T-helper 1 cell treated with Interleukin-12 subunit alpha and Interleukin-12 subunit beta and Interleukin-4 antibody, amounts not matched to agents 30 μg/mL and 1 μg/mL, for 36 hours (primary cell): ENCODE results near the gene SRSF1.
"Not testable (repeated sequence)": the region's sequence is repeated elsewhere in the genome, so short reads cannot be mapped to it uniquely, and the experiment has no call there.

ENCODE experiments used
- H3K27ac Mint-ChIP-seq: one replicate; pipeline ENCODE4 v1.8.0; 2021; ENCODE audit warnings: mild to moderate bottlenecking, mixed read lengths
- H3K27me3 Mint-ChIP-seq: one replicate; pipeline ENCODE4 v1.8.0; 2021; ENCODE audit warnings: low read depth, mixed read lengths
- H3K36me3 Mint-ChIP-seq: one replicate; pipeline ENCODE4 v1.8.0; 2021; ENCODE audit warnings: low read depth, mixed read lengths
- H3K4me1 Mint-ChIP-seq: one replicate; pipeline ENCODE4 v1.8.0; 2021; ENCODE audit warnings: low read depth, mixed read lengths
- H3K4me3 Mint-ChIP-seq: one replicate; pipeline ENCODE4 v1.8.0; 2021; ENCODE audit warnings: mild to moderate bottlenecking, moderate library complexity, mixed read lengths
- H3K9me3 Mint-ChIP-seq: one replicate; pipeline ENCODE4 v1.8.0; 2021; ENCODE audit warnings: mixed read lengths

SRSF1 gene

DNA sequence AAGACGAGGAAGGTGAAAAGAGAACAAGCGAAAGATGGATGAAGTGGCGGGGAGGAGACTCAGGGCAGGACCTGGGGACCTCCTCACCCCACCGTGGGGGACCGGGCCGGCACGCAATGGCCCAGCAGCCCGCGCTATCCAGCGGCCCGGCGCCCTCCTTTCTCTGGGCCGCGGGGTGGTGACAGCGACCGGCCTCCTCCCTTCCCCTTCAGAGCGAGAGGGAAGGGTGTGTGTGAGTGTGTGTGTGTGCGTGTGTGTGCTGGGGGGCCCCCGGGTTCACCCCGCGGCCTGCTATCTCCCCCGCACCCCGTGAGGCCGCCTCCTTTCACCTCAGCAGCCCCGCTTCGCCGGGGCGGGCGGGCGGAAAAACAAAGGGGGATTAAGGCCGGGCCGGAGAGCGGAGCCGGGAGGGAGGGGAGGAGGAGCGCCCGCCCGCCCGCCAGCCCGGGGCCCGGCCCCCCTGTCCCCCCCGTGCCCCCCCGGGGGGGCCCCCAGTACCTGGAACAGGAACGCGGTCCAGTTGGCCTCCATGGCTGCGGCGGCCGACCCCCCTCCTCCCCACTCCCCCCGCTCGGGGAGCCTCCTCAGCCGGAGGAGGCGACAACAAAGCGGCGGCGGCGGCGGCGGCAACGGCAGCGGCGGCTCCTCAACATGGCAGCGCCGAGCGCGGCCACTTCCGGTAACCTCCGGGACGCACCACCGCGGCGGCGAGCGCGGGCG, 19.3 kb downstream of the SRSF1 start, which contains the start of gene VEZF1:
Gene VEZF1 (minus strand): TSS at position 674 of the 720 bp plus-strand sequence. CDS start 143 bp downstream, at position 531.
- Mint-ChIP-seq H3K9me3 (no peaks in the 10 kb centered on the region), H3K4me1 (peaks cover 46% of the 10 kb centered on the region), H3K4me3 (peak within 1 kb of the TSS; percentile 97), H3K36me3 (peaks cover 21% of the 10 kb centered on the region), H3K27ac (peak within 1 kb of the TSS; percentile 91), H3K27me3 (no peaks in the 10 kb centered on the region)

DNA sequence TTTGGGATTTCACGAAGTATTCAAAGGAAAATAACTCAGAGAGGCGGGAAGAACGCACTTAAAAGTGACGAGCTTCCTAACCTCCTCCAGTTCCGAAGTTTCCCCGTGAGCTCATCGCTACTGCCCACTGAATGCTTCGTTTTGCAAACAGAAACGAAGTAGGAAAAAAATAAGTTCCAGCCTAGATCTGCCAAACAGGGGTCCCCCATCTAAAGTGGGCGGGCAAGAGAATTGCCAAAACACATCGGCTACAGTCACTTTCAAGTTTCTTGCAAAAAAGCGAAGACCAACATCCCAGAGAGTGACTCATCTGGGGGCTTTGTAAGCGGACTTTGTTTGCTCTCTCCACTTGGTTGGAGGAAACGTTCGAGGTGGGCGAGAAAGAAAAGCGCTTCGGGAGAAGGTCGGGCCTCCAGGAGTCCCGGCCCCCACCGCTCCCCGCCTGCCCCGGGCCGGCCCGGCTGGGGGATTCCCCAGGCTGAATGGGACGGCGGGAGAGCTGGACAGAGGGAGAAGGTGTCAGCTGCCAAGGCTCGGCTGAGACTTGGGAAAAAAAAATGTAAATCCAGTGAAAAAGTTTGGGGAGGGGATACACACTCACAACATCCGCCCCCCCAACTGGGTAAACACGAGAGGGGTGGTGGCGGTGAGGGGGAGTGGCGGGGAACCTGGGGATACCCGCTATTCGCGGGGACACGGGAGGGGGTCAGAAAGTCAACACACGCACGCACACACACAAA, 20.0 kb downstream of the SRSF1 start:
- H3K27me3 Mint-ChIP-seq, result no peaks in the 10 kb centered on the region
- peak overlapping the region; percentile 91 for H3K27ac Mint-ChIP-seq
- H3K4me1 Mint-ChIP-seq, result peaks cover 51% of the 10 kb centered on the region
- H3K9me3 Mint-ChIP-seq, result no peaks in the 10 kb centered on the region
- H3K4me3 Mint-ChIP-seq, result peak overlapping the region; percentile 97
- peaks cover 23% of the 10 kb centered on the region for H3K36me3 Mint-ChIP-seq

DNA sequence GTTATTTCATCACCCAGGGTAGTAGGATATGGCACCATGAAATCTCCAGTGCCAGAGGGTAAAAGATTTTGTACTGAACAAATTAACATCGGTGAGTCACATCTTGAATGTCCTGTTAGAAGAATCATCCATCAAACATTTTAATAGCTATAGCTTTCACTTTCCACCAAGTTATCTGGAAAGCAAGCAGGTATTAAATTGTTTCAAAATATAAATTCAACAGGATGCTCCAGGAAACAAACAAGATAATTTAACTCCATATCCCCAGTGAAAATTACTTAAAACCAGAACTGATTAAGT, 21.4 kb downstream of the SRSF1 start:
- no peak overlapping the region for H3K27ac Mint-ChIP-seq
- no peaks in the 10 kb centered on the region for H3K9me3 Mint-ChIP-seq
- H3K4me1 Mint-ChIP-seq, result peaks cover 55% of the 10 kb centered on the region
- no peak overlapping the region for H3K4me3 Mint-ChIP-seq
- H3K36me3 Mint-ChIP-seq, result peaks cover 29% of the 10 kb centered on the region
- H3K27me3 Mint-ChIP-seq, result no peaks in the 10 kb centered on the region

DNA sequence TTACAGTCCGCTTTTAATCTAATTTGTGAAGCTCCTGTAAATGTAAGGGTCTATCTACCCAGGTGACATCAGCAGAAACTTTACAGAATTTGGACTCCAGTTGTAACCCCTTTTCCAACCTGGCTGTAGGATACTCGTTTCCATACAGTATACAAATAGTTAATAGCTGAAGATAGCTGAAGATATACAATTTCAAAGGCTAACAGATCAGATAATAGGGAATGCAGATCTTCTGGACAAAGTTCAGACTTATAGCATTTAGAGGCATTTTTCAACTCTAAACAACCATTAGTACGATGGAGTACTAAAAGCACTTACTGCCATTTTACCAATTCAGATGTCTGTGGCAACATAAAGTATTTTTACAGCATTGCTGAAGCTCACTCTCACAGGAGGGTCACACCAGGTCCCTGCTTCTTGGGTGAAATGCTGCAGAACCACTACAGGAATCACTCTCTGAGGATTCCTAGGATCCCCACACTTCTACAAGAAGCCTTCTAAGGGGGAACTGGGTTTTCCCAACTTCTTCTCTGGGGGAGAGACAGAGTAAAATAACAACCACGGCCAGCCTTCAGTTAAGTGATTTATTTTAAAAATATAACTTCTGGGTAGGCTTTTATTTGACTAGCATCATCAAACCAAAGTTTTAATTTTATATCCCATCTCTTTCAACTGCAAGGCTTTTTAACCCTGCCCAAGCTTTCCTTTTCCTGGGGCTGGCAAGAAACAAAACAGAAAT, 21.9 kb downstream of the SRSF1 start:
- no peaks in the 10 kb centered on the region for H3K9me3 Mint-ChIP-seq
- H3K27ac Mint-ChIP-seq, result no peak overlapping the region
- H3K4me1 Mint-ChIP-seq, result peaks cover 55% of the 10 kb centered on the region
- H3K27me3 Mint-ChIP-seq, result no peaks in the 10 kb centered on the region
- no peak overlapping the region for H3K4me3 Mint-ChIP-seq
- peaks cover 34% of the 10 kb centered on the region for H3K36me3 Mint-ChIP-seq

DNA sequence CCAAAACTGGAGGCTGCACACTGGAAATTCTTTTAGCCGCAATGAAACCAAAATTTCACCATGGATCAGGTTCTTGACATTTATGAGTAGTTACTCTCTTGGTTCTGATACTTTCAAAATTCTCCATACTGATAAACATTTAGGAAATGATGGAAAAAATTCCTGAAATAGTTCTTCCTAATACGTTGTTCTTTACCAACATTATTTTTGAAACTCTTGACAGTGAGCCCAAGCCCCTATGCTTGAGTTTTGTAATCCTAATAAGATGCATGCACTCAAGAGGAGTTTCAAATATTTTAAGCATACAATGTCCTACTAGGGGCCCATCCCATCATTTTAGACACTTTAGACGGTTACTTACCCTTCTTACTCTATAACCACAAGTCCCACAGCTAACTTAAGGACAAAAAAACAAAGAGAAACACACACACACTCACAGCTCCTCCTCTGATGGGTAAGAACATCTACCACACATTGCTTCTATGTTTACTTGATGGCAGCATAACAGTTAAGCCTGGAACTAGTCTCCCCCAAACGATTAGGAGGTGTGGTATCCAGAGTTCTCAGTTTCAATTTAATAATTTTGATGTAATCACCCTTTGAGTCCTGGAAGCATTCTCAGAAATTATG, 22.7 kb downstream of the SRSF1 start:
- no peaks in the 10 kb centered on the region for H3K27me3 Mint-ChIP-seq
- no peaks in the 10 kb centered on the region for H3K9me3 Mint-ChIP-seq
- peaks cover 35% of the 10 kb centered on the region for H3K36me3 Mint-ChIP-seq
- no peak overlapping the region for H3K4me3 Mint-ChIP-seq
- no peak overlapping the region for H3K27ac Mint-ChIP-seq
- H3K4me1 Mint-ChIP-seq, result peaks cover 50% of the 10 kb centered on the region

DNA sequence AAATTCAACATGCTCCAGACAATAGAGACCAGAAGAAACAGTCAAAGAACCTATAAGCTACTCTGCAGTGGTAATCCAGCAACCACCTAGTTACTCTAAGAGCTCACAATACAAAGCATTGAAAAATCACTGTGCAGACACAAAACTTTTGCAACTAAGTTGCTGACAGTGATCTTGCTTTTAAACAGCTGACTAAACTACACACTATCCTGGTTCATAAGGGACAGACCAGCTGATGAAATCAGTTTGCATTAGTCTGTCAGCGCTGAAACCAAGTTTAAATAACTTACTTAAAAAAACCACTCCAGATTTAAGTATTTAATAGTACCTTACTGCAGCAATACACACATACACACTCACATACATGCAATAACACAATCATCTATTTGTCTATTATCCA, 23.6 kb downstream of the SRSF1 start:
- Mint-ChIP-seq H3K27me3 (no peaks in the 10 kb centered on the region), H3K9me3 (no peaks in the 10 kb centered on the region), H3K4me3 (no peak overlapping the region), H3K4me1 (peaks cover 42% of the 10 kb centered on the region), H3K36me3 (peaks cover 35% of the 10 kb centered on the region), H3K27ac (no peak overlapping the region)

DNA sequence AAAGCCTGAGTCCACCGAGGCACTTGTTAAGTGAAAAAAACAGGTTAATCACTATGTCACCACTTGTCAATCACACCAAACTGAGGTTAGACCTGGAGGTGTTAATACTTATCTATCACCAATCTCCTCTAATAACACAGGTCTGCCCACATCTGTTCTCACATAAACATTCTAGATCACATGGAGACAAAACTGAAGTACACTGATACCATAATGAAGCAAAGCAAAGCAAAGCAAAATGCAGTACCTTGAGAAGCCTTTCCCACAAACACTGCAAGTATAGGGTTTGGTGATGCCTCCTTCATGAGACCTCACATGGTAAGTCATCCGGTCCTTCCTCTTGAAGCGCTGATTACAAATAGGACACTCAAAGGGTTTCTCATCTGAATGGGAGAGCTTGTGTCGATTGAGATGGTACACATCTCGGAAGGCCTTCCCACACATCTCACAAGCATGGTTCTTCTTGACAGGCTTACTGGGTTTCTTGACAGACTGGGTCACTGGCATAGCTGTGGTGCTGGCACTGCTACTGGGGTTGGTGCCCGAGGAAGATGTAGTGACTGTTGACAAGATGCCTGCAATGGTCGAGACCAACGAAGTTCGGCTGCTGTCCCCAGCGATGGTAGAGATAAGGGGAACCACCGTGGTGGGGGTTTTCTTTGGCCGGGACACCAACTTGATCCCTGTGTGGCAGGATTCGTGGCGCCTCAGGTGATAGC, 24.4 kb downstream of the SRSF1 start:
- Mint-ChIP-seq H3K27ac (no peak overlapping the region), H3K36me3 (peaks cover 42% of the 10 kb centered on the region), H3K4me3 (no peak overlapping the region), H3K4me1 (peaks cover 42% of the 10 kb centered on the region), H3K9me3 (no peaks in the 10 kb centered on the region), H3K27me3 (no peaks in the 10 kb centered on the region)

DNA sequence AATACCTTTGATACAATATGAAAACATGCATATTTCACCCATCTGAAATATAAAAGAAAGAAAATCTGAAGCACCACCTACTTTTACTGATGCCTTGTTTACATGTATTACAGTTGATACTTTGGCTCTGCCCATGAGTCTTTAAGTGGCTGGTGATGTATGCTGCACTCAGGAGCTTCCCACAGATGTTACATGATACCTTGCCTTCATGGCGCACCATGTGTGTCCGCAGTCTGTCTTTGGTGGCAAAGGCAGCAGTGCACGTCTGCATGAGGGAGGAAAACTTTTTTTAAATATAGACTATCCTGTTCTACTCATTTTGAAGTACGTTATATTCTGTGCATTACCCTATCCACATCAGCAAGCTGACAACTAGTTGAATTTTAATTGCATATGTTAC, 26.5 kb downstream of the SRSF1 start:
- peaks cover 30% of the 10 kb centered on the region for H3K4me1 Mint-ChIP-seq
- no peak overlapping the region for H3K27ac Mint-ChIP-seq
- H3K4me3 Mint-ChIP-seq, result no peak overlapping the region
- H3K9me3 Mint-ChIP-seq, result no peaks in the 10 kb centered on the region
- H3K36me3 Mint-ChIP-seq, result peaks cover 52% of the 10 kb centered on the region
- H3K27me3 Mint-ChIP-seq, result no peaks in the 10 kb centered on the region

DNA sequence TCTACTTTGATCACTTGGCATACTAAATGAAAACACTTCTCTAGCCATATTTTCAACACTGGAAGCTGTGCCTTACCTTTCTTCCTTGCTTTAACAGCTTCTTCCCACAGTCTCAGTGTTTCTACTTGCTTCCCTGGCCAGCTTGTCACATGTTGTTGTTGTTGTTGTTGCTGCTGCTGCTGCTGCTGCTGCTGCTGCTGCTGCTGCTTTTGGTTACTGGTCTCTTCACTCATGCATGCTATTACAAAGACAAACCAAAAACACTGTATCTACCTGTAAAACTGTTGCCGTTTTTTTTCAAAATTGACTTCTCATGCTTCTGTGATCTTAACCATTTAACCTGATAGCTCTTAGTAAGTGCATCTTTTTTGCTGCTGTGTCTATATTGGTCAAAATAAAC, 28.0 kb downstream of the SRSF1 start:
- Mint-ChIP-seq H3K27ac (no peak overlapping the region), H3K4me3 (no peak overlapping the region), H3K36me3 (peaks cover 57% of the 10 kb centered on the region), H3K4me1 (peaks cover 17% of the 10 kb centered on the region), H3K27me3 (no peaks in the 10 kb centered on the region), H3K9me3 (no peaks in the 10 kb centered on the region)

DNA sequence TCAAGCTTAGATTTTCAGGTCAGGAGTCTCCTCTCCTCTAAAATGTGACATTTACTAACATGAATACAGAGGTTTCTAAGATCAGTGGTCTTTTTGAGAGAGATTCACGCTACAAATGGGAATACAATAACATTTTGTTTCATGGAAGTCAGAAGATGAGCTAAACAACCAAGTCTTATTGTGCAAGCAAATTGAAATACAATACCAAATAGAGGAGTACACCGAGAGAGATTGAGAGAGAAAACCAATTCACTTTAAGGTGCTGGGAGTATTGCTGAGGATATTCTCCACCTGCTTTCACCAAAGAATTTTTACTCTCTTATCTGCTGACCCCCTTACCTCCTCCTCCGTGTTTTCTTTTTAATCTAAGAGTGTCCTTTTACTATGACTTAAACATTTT, 30.5 kb downstream of the SRSF1 start:
- Mint-ChIP-seq H3K9me3 (no peaks in the 10 kb centered on the region), H3K4me1 (peaks cover 3% of the 10 kb centered on the region), H3K27ac (no peak overlapping the region), H3K36me3 (peaks cover 50% of the 10 kb centered on the region), H3K4me3 (no peak overlapping the region), H3K27me3 (no peaks in the 10 kb centered on the region)

DNA sequence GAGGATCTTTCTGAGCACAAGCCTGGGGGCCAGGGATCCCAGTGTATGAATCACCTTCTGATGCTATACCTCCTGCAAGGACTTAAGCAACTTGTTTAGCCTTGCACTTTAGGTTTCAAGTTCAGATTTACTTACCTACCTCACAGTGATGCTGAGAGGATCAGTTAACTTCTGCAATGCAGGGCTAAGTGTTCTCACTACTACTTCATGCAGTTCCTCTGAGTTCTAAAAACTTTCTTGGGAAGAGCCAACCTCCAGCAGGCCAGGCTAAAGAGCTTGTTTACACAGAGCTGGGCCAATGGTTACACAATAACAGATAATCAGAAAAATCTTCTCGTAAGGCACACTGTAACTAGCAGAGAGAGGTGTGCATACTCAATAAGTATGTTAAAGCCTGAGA, 32.0 kb downstream of the SRSF1 start:
- H3K36me3 Mint-ChIP-seq, result peaks cover 44% of the 10 kb centered on the region

DNA sequence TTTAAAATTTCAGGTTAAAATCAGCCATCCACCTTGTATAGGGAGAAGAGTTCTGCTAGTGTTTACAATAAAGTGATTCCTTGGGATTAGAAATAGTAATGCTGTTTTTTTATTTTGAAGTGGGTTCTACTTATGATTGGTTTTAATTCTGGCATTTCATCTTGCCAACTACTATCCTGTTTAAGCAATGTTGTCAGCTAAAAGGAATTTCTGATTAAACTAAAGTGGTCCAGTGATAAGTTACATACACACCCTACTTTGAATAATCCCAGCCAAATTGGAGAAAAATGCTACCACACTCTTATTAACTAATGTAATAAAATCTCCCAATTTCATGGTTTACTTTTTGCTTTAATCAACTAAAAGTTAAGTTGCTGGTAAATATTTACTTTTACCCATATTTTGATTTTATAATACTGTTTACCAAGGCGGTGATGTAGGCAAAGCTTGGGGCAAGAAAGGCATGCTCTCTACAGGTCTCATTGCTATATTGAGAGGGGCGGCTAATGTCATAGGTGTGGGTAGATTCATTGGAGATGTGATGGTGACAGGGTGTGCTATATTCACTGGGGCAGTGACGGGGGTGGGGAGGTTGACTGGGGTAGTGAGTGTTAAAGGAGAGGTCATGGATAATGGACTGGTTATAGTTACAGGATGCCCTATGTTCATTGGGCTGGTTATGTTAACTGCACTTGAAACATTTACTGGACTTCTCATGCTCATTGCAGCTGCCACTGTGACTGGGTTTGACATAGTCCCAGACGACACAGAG, 32.8 kb downstream of the SRSF1 start:
- not testable (repeated sequence) for H3K4me3 Mint-ChIP-seq, H3K27me3 Mint-ChIP-seq, H3K27ac Mint-ChIP-seq, H3K9me3 Mint-ChIP-seq, H3K4me1 Mint-ChIP-seq
- H3K36me3 Mint-ChIP-seq, result peaks cover 42% of the 10 kb centered on the region

More for the DNA sequence above, 32.0 kb downstream of the SRSF1 start:
- no peak overlapping the region for H3K4me3 Mint-ChIP-seq
- no peaks in the 10 kb centered on the region for H3K9me3 Mint-ChIP-seq
- H3K27me3 Mint-ChIP-seq, result no peaks in the 10 kb centered on the region
- H3K4me1 Mint-ChIP-seq, result no peaks in the 10 kb centered on the region
- H3K27ac Mint-ChIP-seq, result no peak overlapping the region

DNA sequence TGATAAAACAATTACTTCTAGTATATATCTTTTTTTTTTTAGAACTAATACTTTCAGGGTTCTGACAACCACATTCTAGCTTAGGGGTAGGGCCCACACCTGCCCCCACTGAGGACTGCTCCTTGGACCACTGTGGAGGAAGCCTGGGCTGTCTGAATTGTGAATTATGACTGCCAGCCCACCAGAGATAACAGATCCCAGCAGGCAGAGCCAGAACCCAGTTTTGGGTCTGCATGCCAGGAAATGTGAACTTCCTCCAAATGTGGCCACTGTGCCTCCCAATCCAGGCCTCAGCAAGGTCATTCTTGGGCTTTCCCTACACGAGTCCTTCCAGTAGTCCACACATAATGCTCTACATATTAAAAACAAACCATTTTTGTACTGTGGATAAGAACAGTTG, 34.9 kb downstream of the SRSF1 start:
- Mint-ChIP-seq H3K9me3 (no peaks in the 10 kb centered on the region), H3K4me3 (no peak overlapping the region), H3K4me1 (no peaks in the 10 kb centered on the region), H3K27me3 (peaks cover 10% of the 10 kb centered on the region), H3K36me3 (peaks cover 30% of the 10 kb centered on the region), H3K27ac (no peak overlapping the region)
